ENCODE data around the gene PDZRN3. TPM values are rescaled to one million over a fixed set of nuclear protein-coding genes. Genes with fewer than 3 reads are reported as not detected.

Gene PDZRN3
- total RNA-seq, 1 donor from 2014 or later = 0.76 TPM

DNA sequence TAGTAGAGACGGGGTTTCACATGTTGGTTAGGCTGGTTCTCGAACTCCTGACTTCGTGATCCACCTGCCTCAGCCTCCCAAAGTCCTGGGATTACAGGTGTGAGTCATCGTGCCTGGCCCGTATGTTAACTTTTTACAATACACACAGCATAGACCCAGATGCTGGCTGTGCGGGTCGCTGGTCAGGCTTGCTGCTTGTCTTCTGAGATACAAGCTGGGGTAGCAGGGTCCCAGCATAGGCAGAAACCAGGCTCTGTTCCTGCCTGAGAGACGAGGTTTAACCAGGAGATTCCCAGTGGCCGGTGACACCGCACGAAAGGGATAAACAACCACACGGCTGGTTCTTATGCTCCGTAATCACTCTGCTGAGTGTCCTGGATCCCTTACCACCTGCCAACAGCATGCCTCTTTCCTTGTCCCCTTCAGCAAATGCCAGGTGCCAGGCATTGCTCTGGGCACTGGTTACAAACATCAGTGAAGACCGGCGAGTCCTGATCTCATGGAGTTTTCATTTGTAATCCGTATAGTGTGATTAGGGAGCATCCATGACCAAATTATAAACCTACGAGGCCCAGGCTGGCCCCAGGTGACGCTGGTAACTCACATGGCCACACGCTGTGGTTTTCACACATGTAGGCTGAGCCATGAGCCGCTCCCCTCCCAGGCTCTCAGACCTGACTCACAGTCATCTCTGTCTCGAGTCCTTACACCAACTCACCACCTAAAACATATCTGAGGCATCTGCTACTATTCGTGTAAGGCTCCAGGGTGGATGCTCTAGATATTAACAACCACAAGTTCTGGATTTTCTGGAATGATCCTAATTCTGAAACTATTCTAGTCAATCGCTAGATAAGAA, 125.7 kb downstream of the PDZRN3 start:
- no peak for DNase-seq (ENCODE audit: extremely low read depth, low read depth, low spot score)

DNA sequence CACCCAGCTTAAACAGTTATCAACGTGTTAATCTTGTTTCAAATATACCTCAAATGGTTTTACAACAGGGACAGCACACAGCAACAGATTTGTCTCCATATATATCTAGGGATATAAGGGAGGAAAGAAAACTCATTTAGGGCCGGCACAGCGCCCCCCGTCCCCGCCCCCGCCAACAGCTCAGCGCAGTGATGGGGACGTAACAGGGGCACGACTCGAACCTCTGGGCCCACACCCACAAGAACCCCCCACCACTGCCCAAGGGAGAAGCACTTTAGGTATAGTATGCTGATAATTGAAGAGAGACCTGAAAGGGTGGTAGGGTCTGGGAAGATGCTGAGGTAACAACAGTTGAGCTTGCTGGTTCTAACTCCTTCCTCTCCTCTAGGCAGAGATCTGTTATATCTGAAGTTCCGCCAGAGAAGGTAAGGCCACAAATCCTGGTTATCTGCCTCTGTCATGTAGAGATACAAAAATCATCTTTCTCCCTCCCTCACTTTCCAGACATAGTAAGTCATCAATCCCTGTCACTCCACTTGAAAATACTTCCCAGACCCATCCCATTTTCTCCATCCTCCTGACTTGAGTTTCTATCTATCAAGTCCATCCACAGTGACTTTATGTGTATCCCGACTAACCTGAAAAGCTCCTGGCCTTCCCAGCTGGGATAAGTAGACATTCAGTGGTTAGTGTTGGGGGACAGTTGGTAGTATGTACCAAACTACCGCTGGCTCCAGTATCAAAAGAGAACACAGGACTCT, 126.9 kb downstream of the PDZRN3 start:
- DNase-seq (ENCODE audit: extremely low read depth, low read depth, low spot score) = no peak

DNA sequence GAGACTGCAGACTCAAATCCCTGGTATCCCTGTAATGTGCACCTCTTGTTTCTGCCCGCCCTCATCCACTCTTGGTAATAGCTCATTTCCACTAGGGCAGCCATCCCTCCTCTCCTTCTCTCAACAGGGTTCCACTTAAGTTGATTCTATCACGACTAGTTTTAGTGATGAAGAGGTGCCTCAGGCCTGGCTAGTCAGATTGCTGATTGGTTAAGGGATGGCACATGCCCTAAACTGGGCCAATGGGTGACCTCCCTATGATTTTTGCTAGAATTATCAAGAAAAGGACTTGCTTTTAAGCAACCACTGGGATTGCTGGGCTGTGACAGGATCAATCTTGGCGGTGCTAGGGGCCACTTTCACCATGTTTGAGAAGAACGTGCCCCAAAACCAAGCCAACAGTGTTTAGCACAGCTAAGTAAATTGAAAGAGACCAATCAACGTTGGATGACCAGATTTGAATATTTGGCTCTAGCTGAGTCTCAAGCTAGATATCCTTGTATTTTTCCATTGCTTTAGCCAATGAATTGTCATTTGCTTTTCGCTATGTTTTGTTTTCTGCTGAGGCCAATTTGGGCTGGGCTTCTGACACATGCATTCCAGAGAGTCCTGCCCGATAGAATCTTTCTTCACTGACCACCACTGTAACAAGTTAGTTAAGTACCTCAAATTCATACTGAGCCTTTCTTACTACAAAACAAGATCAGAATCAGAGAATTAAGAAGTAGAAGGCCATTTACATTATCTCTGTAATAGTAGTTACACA, 131.0 kb downstream of the PDZRN3 start:
- DNase-seq (ENCODE audit: extremely low read depth, low read depth, low spot score) = no peak

DNA sequence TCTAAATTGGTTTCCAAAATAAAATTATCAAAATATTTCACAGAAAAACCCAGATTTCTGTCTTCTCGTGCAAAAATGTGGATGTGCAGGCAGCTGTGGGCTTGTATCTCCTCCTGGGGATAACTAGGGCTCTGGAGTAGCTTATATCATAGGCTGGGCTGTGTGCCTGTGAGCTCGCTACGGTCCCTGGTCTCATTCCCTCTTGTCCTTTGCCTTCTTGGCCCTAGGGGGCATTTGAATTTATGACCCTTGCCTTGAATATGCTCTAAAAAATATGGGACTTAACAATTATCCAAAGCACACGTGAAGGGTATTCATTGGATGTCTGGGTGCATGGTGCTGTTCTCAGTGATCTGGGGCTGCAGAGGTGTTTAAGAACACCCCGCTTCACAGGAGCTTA, 132.6 kb downstream of the PDZRN3 start:
- DNase-seq (ENCODE audit: extremely low read depth, low read depth, low spot score) = no peak

DNA sequence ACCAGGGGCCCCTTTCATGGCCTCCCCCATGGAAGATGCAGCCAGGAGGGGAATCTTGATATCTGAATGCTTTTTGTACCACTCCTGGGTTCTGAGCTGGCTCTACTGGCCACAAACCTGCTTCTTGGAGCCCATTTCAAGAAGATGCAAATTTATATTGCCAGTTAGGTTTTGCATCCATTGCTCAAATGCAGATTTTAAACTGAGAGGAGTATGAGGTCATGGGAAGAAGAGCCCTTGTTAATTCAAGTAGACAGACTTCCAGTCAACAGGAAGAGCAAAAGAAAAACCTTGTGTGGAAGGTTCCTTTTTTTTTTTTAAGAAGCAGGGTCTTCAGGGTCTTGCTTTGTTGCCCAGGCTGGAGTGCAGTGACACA, 133.5 kb downstream of the PDZRN3 start:
- DNase-seq (ENCODE audit: extremely low read depth, low read depth, low spot score) = no peak

DNA sequence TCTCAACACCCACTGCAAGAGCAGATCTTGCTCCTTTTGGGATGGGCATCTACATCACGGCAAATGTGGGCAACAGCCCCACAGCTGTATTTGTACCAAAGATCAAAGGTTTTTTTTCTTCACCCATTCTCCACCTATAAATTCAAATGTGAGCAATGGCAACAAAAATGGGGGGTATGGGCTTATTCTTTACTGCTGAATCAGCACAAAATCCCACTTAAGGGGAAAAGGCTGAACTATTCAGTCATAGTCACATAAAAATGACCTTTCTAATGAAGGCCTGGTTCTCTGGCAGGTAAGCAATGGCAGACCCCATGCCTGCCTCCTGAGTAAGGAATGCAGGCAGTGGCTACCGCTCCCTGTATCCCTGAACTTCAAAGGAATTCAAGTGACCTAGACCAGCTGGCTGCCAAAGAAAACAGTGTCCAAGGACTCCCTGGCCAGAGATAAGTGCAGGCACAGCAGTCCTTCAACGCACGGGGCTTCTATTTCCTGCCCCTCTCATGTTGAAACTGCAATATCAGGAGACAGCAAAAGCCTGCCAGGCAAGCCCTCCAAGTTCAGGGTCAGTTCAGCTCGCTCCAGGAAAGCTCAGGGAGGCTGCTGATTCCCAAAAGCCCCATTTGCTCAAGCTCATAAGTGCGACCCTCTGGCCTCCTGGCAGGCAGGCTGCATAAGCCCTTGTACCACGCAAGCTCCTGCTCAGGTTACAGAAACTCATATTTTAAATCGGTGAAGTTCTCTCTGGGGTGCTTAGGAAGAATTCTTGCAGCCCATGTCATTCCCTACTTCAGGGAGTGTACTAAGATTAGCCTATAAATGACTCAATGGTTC, 134.1 kb downstream of the PDZRN3 start:
- DNase-seq (ENCODE audit: extremely low read depth, low read depth, low spot score) = no peak

DNA sequence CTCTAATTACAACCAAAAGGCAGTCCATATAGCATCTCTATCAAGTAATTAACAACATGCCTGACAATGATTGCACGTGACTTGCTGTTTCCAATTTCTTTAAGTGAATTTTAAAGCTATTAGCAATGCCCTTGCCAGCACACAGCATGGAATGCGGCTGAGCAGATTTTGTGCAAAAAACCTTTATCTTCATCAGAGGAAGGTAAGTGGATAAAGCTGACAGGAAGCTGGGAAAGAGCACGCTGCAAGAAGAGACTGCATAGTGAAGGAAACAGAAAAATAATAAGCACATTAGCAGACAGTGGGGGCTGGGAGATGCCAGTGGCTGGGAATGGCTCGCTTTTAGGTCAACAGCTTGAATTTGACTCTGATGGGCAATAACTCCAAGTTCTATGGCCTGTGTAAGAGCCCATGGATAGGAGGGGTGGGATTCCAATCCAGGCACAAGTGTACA, 138.8 kb downstream of the PDZRN3 start:
- DNase-seq (ENCODE audit: extremely low read depth, low read depth, low spot score) = no peak

DNA sequence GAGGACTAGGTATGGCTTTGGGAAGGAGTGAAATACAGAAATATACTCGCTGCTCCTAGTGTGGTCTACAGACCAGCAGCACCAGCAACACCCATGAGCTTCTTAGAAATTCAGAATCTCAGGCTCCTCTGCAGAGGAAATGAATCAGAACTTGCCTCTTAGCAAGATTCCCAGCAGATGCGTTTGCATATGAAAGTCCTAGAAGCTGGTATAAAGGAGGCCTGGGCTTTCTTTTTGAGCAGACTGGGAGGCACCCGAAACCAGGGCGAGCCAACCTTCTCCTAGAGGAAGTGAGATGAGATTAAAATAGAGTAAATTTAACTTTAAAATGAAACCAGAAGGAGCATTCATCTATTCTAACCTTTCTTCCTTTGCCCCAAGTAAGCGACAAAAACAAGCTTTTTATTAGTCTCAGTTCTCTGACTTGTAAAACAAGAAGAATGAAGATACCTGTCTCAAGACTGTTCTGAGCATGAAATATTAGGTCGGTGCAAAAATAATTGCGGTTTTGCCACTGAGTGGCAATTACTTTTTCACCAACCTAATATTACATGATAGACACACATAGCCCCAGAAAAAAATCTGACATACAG, 140.0 kb downstream of the PDZRN3 start:
- no peak for DNase-seq (ENCODE audit: extremely low read depth, low read depth, low spot score)

DNA sequence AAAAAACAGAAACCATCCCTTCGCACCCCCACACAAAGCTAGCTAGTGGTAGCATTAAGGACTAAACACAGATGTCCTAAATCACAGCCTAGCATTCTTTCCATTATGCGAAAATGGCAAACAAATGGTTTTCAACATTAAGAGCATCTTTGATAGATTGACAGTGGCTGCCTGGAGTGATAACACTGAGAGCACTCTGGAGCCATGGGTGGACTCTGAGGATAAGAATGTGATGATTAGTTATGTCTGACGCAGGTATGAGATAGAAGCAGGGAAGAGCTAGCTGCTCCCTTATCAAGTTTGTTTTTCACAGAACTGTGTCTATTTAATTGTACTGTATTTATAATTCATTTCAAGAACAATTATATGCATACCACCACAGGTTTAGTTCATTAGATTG, 142.9 kb downstream of the PDZRN3 start:
- no peak for DNase-seq (ENCODE audit: extremely low read depth, low read depth, low spot score)

DNA sequence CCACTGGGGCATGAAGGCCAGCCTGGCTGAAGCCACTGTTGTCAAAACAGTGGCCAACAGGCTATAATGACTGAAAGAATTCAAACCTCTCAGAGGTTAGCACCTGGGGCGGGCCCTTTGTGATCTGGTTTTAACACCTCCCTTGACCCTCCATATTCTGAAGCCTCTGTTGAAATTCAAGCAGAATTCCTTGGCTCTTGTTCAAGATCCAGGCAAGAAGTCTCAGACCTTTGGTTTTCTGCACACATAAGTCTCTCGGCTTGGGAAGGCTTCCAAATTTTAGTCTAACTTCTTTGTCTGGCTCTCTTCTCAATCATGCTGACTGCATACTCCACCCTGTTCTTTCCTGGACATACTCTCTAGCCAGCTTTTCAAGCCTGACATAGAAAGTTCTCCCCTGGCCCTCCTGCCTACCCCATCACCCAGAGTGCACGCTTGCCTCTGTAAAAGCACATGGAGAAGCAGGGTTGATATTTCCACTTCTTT, 144.5 kb downstream of the PDZRN3 start:
- no peak for DNase-seq (ENCODE audit: extremely low read depth, low read depth, low spot score)

DNA sequence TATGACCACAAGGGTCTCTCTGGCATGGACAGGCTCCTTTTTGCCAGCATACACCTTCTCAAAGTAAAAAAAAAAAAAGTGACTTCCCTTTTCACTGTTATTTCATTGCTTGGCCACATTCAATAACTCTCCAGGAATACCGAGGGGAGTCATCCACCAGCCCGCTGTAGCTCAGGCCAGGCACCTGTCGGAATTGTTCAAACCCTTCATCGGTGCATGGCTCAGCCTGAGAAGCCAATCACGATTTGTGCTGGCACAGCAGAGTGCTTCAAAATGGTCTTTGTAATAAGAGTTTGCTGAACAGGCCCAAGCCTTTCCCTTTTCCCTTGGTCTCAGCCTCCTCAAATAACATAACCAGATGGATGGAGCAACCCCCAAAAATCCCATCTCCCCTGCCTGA, 145.4 kb downstream of the PDZRN3 start:
- DNase-seq (ENCODE audit: extremely low read depth, low read depth, low spot score) = no peak

DNA sequence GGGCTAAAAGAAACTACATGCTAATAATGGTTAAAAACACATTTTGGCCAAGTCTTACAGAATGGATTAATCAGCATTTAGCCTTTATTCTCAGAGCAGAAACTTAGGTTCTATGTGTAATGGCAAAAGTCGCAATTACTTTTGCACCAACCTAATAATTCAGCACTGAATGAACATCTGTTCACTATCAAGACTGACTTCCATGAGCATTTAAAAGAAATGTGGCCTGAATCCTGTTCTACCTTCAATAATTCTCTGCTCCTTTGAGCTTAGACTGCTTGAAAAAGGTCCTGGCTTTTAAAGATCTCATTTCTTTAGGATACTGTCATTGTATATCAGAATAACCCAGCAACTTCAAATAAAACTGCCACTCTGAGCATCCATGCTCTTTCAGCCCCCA, 145.9 kb downstream of the PDZRN3 start:
- no peak for DNase-seq (ENCODE audit: extremely low read depth, low read depth, low spot score)

DNA sequence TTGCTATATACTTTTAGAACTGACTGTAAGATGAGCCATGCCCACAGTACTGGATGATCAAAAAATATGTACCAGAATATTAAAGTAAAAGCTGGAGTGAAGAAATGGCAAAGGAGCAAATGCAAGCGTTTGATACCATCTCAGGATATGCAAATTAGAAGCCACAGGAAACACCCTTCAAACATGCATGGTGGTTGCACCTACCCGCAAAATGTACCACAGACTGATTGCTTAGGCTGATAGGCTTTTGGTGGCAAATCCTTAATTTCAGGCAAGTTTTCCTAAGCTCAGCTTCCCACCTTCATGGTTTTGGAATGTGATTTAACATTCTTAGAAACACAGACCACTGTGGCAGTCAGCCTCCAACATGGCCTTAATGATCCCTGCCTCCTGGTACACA, 149.0 kb downstream of the PDZRN3 start:
- no peak for DNase-seq (ENCODE audit: extremely low read depth, low read depth, low spot score)

DNA sequence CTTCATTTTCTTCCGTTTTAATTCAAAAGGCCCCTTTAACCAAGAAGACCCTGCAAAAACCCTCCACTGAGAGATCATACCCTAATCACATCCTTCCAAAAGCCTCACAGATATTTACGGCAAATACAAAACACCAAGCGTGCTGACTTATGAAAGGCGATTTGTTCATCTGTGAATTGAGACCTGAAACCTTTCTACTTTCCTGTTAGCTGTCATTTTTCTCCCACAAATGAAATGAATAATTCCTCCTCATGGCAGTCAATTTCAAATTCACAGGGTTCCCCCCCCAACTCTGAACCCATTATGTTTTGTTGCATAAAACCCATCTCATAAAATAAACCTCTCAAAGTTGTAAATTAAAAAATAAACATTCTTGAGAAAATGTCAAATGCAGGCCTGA, 149.6 kb downstream of the PDZRN3 start:
- DNase-seq (ENCODE audit: extremely low read depth, low read depth, low spot score) = no peak

DNA sequence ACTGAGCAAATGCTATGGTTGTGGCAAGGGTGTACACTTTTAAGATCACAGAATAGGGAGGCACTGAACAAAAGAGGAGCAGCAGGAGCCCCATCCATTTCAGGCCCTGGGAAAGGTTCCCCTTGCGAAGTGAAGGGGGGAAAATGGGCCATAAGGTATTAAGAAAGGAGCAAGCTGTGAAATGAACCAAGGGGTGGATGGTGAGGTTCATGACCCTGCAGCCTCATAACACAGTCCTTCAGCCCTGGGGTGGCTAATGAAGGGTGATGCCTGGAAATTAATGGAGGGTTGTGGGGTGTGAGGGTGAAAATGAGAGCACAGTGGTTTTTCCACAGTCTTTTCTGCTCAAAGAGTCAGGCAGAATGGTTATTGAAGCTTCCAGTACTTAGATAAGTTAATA, 150.1 kb downstream of the PDZRN3 start:
- DNase-seq (ENCODE audit: extremely low read depth, low read depth, low spot score) = no peak

DNA sequence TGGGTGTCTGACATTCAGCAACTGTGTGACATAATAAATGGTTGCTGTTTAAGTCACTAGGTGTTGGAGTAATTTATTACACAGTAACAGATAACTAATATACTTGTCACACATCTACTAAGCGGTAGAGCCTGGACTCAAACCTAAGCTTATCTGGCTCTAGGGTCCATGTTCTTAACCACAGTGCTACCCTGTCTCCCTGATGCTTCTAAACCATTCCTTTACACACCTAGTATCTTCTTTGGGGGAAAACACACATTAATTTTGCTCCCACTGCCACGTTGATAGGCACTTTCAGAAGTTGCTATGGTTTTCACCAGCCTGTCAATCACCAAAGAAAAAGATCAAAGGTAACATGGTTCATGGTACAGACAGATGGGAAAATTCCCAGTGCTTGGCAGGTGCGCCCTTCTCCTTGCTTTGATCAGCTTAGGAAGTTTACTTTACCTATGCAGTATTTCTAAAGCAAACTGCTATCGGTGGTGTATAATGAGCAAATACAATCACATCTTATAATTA, 150.8 kb downstream of the PDZRN3 start:
- no peak for DNase-seq (ENCODE audit: extremely low read depth, low read depth, low spot score)

DNA sequence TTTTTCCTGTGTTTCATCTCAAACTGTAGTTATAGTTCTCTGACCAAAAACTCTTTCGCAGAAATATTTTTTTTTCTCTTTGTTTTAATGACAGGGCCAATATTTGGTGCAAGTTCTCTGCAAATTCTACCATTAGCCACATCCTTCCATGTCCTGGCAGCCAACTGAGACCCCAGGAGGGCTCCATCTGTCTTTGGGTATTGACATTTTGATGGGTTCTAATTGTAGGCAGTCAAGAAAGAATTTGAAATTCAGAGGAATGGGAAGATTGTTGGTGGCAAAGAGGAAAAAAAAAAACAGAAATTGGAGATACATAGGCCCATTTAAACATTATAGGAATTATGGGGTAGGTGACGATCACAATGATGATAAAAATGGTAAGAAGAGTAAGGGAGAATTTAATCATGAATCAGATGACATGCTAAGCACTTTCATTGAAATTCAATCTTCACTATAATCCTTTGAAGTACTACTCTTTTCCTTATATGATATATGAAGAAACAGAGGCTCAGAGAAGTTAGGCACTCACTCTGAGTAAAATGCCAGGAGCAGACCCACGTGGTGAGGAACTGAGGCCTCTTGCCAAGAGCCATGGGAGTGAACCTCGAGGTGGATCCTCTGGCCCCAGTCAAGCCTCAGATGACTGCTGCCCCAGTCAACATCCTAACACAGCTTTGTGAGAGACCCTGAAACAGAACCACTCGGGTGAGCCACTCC, 151.4 kb downstream of the PDZRN3 start:
- no peak for DNase-seq (ENCODE audit: extremely low read depth, low read depth, low spot score)

DNA sequence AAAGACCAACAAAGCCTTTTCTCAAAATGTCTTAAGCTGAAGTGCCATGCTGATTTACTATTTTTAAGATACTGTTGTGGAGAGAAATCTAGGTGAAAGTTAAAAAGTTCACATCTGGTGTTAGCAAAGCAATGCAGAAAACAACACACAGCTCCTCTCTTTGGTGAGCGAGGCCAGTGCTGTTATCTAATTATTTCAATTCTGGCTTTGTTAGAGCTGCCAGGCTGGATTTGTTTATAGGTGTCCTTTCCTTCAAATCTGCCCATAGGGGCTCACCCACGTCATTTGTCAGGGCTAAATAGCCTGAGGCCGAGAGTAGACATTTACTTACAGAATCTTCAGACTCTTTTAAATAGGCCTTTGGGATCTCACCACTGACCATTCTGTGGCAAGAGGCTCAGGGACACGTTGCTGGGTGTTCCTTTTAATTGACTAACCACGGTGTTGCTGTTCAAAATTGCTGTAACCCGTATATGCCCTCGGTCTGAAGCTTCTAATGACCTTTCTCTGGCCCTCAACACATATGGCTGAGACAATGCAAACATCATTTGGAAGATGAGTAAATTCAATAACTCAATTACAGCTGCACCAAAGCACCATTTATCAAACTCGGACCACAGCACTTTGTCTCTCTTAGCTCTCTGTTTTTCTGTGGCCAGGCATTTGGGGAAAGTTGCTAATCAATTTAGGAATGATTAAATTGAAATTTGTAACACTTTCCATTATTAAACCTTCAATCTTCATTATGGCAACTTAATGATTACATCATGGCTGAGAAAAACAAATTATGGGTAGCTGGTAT, 152.6 kb downstream of the PDZRN3 start:
- DNase-seq (ENCODE audit: extremely low read depth, low read depth, low spot score) = no peak

All from glomerular endothelial cell (primary cell).